Measurements from ENCODE around the gene RBCK1. TPM values are rescaled to one million over a fixed set of nuclear protein-coding genes. Genes with fewer than 3 reads are reported as not detected.

The RBCK1 gene
- polyA plus RNA-seq, 1 donor from 2014 or later: 38.4 TPM

DNA sequence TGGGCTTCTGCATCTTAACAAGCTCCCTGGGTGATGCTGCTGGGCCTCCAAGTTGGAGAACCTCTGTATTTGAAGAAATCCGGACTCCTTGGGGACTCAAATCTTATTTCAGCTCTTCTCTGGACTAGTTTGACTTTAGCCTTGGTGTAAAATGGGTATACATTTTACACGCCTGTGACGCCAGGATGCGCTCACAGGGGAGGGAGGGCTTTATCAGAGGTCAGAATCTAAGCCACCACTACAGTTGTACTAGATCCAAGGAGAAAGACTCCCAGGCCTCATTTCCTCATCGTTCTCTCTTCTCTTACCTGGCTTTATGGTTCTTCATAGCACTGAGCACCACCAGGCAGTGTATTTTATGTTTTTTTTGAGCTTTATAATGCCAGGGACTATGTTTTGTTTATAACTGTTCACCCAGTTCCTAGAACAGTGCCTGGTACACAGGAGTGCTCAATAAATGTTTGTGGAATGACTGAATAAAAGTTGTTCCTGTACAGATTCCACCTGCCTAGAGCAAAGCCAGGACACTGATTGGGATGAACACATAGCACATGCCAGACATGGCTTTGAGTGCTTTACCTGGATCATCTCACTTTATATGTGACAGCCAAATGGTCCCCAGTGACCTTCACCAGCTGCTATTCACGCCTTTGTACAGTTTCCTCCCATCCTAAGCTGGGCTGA, 5.1 kb upstream of the RBCK1 start:
- Histone ChIP-seq H2AFZ (ENCODE audit: low read depth, low read length) (no peak overlapping the region), H3K4me3 (ENCODE audit: low read length) (no peak overlapping the region), H3K36me3 (ENCODE audit: insufficient read depth, low read length) (no peaks in the 10 kb centered on the region), H3K9me3 (ENCODE audit: low read length) (no peaks in the 10 kb centered on the region), H3K79me2 (replicated peaks; ENCODE audit: insufficient read depth, low read length) (peaks cover 3% of the 10 kb centered on the region), H3K9me2 (ENCODE audit: insufficient read depth, low read length) (no peaks in the 10 kb centered on the region), H3K27ac (ENCODE audit: low read length) (no peak overlapping the region), H3K9ac (ENCODE audit: low read length) (no peak overlapping the region), H3K27me3 (ENCODE audit: insufficient read depth, low read depth, low read length) (no peaks in the 10 kb centered on the region), H3F3A (ENCODE audit: insufficient read depth, low read length, poor library complexity, severe bottlenecking) (peaks cover 5% of the 10 kb centered on the region), H4K20me1 (ENCODE audit: insufficient read depth) (no peaks in the 10 kb centered on the region), H3K4me2 (ENCODE audit: low read length) (no peak overlapping the region)
- TF ChIP-seq EZH2 (IDR thresholded peaks at IDR 0.05; ENCODE audit: borderline replicate concordance, insufficient read depth, low read length, poor library complexity, severe bottlenecking) (no peak), EP300 (conservative IDR thresholded peaks at IDR 0.05; ENCODE audit: poor library complexity, severe bottlenecking) (no peak), RAD21 (conservative IDR thresholded peaks at IDR 0.05) (no peak), MXI1 (conservative IDR thresholded peaks at IDR 0.05; ENCODE audit: poor library complexity, severe bottlenecking) (no peak), TAF1 (IDR thresholded peaks at IDR 0.05; ENCODE audit: low read depth) (no peak), POLR2AphosphoS5 (IDR thresholded peaks at IDR 0.05) (no peak), SMC3 (conservative IDR thresholded peaks at IDR 0.05; ENCODE audit: poor library complexity) (no peak)
- TF ChIP-seq, protein P1, sequence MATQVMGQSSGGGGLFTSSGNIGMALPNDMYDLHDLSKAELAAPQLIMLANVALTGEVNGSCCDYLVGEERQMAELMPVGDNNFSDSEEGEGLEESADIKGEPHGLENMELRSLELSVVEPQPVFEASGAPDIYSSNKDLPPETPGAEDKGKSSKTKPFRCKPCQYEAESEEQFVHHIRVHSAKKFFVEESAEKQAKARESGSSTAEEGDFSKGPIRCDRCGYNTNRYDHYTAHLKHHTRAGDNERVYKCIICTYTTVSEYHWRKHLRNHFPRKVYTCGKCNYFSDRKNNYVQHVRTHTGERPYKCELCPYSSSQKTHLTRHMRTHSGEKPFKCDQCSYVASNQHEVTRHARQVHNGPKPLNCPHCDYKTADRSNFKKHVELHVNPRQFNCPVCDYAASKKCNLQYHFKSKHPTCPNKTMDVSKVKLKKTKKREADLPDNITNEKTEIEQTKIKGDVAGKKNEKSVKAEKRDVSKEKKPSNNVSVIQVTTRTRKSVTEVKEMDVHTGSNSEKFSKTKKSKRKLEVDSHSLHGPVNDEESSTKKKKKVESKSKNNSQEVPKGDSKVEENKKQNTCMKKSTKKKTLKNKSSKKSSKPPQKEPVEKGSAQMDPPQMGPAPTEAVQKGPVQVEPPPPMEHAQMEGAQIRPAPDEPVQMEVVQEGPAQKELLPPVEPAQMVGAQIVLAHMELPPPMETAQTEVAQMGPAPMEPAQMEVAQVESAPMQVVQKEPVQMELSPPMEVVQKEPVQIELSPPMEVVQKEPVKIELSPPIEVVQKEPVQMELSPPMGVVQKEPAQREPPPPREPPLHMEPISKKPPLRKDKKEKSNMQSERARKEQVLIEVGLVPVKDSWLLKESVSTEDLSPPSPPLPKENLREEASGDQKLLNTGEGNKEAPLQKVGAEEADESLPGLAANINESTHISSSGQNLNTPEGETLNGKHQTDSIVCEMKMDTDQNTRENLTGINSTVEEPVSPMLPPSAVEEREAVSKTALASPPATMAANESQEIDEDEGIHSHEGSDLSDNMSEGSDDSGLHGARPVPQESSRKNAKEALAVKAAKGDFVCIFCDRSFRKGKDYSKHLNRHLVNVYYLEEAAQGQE (IDR thresholded peaks at IDR 0.05; ENCODE audit: borderline replicate concordance): no peak
- TF ChIP-seq, protein P2, sequence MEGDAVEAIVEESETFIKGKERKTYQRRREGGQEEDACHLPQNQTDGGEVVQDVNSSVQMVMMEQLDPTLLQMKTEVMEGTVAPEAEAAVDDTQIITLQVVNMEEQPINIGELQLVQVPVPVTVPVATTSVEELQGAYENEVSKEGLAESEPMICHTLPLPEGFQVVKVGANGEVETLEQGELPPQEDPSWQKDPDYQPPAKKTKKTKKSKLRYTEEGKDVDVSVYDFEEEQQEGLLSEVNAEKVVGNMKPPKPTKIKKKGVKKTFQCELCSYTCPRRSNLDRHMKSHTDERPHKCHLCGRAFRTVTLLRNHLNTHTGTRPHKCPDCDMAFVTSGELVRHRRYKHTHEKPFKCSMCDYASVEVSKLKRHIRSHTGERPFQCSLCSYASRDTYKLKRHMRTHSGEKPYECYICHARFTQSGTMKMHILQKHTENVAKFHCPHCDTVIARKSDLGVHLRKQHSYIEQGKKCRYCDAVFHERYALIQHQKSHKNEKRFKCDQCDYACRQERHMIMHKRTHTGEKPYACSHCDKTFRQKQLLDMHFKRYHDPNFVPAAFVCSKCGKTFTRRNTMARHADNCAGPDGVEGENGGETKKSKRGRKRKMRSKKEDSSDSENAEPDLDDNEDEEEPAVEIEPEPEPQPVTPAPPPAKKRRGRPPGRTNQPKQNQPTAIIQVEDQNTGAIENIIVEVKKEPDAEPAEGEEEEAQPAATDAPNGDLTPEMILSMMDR (IDR thresholded peaks at IDR 0.05; ENCODE audit: poor library complexity, severe bottlenecking): no peak

DNA sequence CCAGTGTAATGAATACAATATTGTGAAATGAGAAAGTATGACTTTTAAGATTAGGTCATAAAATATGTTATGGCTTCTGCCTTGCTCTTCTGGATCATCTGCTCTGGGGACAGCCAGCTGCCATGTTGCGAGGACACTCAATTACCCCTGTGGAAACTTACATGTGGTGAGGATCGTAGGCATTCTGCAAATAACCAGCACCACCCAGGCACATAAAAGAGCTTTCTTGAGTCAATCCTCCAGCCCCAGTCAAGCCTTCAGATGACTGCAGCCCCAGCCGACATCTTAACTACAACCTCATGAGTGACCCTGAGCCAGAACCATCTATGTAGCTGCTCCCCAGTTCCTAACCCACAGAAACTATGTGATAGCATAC, 4.5 kb upstream of the RBCK1 start:
- H3K27ac ChIP-seq (ENCODE audit: low read length): no peak overlapping the region
- no peak for TF ChIP-seq RAD21 (conservative IDR thresholded peaks at IDR 0.05)
- no peak for TF ChIP-seq MXI1 (conservative IDR thresholded peaks at IDR 0.05; ENCODE audit: poor library complexity, severe bottlenecking)
- TF ChIP-seq, protein P1 (IDR thresholded peaks at IDR 0.05; ENCODE audit: borderline replicate concordance): no peak
- no peak for TF ChIP-seq POLR2AphosphoS5 (IDR thresholded peaks at IDR 0.05)
- no peak for TF ChIP-seq EP300 (conservative IDR thresholded peaks at IDR 0.05; ENCODE audit: poor library complexity, severe bottlenecking)
- TF ChIP-seq TAF1 (IDR thresholded peaks at IDR 0.05; ENCODE audit: low read depth): no peak
- TF ChIP-seq, protein P2 (IDR thresholded peaks at IDR 0.05; ENCODE audit: poor library complexity, severe bottlenecking): no peak
- H3K9me2 ChIP-seq (ENCODE audit: insufficient read depth, low read length): no peaks in the 10 kb centered on the region
- no peak overlapping the region for H3K4me2 ChIP-seq (ENCODE audit: low read length)
- H3K36me3 ChIP-seq (ENCODE audit: insufficient read depth, low read length): no peaks in the 10 kb centered on the region
- peaks cover 8% of the 10 kb centered on the region for H3K79me2 ChIP-seq (replicated peaks; ENCODE audit: insufficient read depth, low read length)
- no peaks in the 10 kb centered on the region for H3K27me3 ChIP-seq (ENCODE audit: insufficient read depth, low read depth, low read length)
- no peaks in the 10 kb centered on the region for H4K20me1 ChIP-seq (ENCODE audit: insufficient read depth)
- no peak overlapping the region for H3K4me3 ChIP-seq (ENCODE audit: low read length)
- H3K9me3 ChIP-seq (ENCODE audit: low read length): no peaks in the 10 kb centered on the region
- H2AFZ ChIP-seq (ENCODE audit: low read depth, low read length): no peak overlapping the region
- H3K9ac ChIP-seq (ENCODE audit: low read length): no peak overlapping the region
- peaks cover 5% of the 10 kb centered on the region for H3F3A ChIP-seq (ENCODE audit: insufficient read depth, low read length, poor library complexity, severe bottlenecking)

All from neural cell (in vitro differentiated cells).